Naive thymus-derived CD8-positive, alpha-beta T cell (primary cell): ENCODE data around the gene GPR107. TPM values are rescaled to one million over a fixed set of nuclear protein-coding genes. Genes with fewer than 3 reads are reported as not detected.
"Not testable (repeated sequence)": the region's sequence is repeated elsewhere in the genome, so short reads cannot be mapped to it uniquely, and the experiment has no call there.

Experiments used
- ATAC-seq, 2 donors: fragments of 150-1000 bp; cut with Tn5 transposase in 1 of 2; sonication (Bioruptor Pico), chemical (Tn5 transposase) in 1 of 2; 1 replicate in 1 of 2; 2 replicates in 1 of 2; pipeline ENCODE4 v1.10.0; 2021; ENCODE audit warnings: mild to moderate bottlenecking in 2 of 2, moderate library complexity in 2 of 2
- POLR2A ChIA-PET: fragments of 350-600 bp; sonication (Branson Sonifier 250); formaldehyde crosslinking; loops from one replicate; lab custom pipeline; 2021; ENCODE audit warnings: antibody characterized with exemption; lab: Charles Lee
- DNase-seq, 10 donors: peaks; one replicate each; pipeline versions ENCODE4 v3.0.0 to v3.0.0-alpha.2; 2020 to 2022
- H3K27ac Mint-ChIP-seq, 10 donors: one replicate each; pipeline ENCODE4 v1.8.0; 2020 to 2022; ENCODE audit warnings: mild to moderate bottlenecking in 10 of 10, mixed read lengths in 10 of 10, moderate library complexity in 4 of 10, inconsistent platforms in 1 of 10
- H3K27me3 Mint-ChIP-seq, 5 donors: one replicate each; pipeline ENCODE4 v1.8.0; 2021 to 2022; ENCODE audit warnings: mixed read lengths in 5 of 5
- H3K36me3 Mint-ChIP-seq, 3 donors: one replicate each; pipeline ENCODE4 v1.8.0; 2020 to 2022; ENCODE audit warnings: mixed read lengths in 3 of 3, mild to moderate bottlenecking in 2 of 3, inconsistent platforms in 1 of 3
- H3K4me1 Mint-ChIP-seq, 4 donors: one replicate each; pipeline ENCODE4 v1.8.0; 2021 to 2022; ENCODE audit warnings: mixed read lengths in 4 of 4
- H3K4me3 Mint-ChIP-seq, 10 donors: one replicate each; pipeline ENCODE4 v1.8.0; 2020 to 2022; ENCODE audit warnings: mild to moderate bottlenecking in 10 of 10, mixed read lengths in 10 of 10, moderate library complexity in 6 of 10, inconsistent platforms in 1 of 10
- H3K9me3 Mint-ChIP-seq, 9 donors: one replicate each; pipeline ENCODE4 v1.8.0; 2020 to 2022; ENCODE audit warnings: mixed read lengths in 9 of 9, mild to moderate bottlenecking in 3 of 9, inconsistent platforms in 1 of 9, moderate library complexity in 1 of 9
- polyA plus RNA-seq, 3 donors: library from polyadenylated mRNA; unstranded; fragments of 300-500 nt; fragmentation: Illumina TruSeq; gene quantifications; one replicate each; pipeline ENCODE4 v1.2.3, GENCODE V29; 2021
- total RNA-seq, 8 experiments: library from RNA in 2 of 8; stranded (reverse) in 2 of 8; gene quantifications; one replicate each; pipeline ENCODE4 v1.2.3 and lab custom pipeline; 2021 to 2026

The GPR107 gene
- total and polyA plus RNA-seq, 5 experiments from 2014 or later, result 1.4 to 25.3 (median 3.2) TPM

DNA sequence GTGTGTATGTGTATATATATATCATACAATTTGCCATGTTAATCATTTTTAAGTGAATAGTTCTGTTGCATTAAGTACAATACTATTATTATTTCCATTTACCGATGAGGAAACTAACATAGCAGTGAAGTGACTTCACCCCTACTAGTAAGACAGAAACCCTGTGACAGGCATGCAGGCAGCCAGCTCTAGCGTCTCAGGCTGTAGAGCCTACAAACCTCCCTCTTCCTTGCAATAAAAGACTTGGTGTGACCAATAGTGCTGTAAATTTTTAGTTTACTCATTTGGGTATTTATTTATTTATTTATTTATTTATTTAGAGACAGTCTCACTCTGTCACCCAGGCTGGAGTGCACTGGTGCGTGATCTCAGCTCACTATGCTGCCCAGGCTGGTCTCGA, 35.4 kb upstream of the GPR107 start:
- Mint-ChIP-seq H3K4me3 (no peak overlapping the region), H3K27me3 (no peaks in the 10 kb centered on the region), H3K36me3 (peaks cover 0 to 44% (median 14%) of the 10 kb centered on the region in 3 donors), H3K4me1 (peaks cover 21 to 77% (median 60%) of the 10 kb centered on the region in 4 donors), H3K27ac (peak overlapping the region in 9 of 10 donors; percentile 14 to 86 (median 46)), H3K9me3 (peaks cover 0 to 7% (median 0%) of the 10 kb centered on the region in 9 donors)
- ATAC-seq, result no peak
- POLR2A ChIA-PET, result interaction anchor here (0.6 to 1.1 kb wide), 2 partner anchors 18 to 124 kb away, joined by 3 to 5 read pairs; no protein-coding TSS in a partner anchor
- DNase-seq, result no peak

DNA sequence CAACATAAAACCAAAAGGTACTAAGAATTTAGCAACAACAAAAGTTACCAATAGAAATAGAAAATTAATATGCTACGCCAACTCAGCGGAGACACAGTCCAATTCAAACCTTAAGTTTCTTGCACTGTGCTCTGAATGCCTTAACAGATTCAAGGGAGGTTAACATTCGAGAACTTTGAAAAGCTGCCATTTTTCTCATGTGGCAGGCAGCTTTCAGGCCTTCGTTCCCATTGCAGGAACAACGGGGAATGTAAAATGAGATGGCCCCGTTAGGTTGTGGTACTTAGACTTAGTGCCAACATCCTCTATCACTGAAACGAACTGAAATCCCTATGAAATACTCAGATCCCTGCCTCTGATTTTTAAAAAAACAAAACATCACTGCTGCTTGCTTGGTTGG, 33.1 kb upstream of the GPR107 start:
- Mint-ChIP-seq H3K4me3 (peak overlapping the region in 5 of 10 donors; percentile 2 to 33 (median 14)), H3K27ac (peak overlapping the region; percentile 45 to 85 (median 64)), H3K4me1 (peaks cover 30 to 84% (median 74%) of the 10 kb centered on the region in 4 donors), H3K36me3 (peaks cover 0 to 41% (median 14%) of the 10 kb centered on the region in 3 donors), H3K9me3 (peaks cover 0 to 7% (median 0%) of the 10 kb centered on the region in 9 donors), H3K27me3 (no peaks in the 10 kb centered on the region)
- ATAC-seq (no peak), DNase-seq (no peak)
- POLR2A ChIA-PET, result no interaction called here

DNA sequence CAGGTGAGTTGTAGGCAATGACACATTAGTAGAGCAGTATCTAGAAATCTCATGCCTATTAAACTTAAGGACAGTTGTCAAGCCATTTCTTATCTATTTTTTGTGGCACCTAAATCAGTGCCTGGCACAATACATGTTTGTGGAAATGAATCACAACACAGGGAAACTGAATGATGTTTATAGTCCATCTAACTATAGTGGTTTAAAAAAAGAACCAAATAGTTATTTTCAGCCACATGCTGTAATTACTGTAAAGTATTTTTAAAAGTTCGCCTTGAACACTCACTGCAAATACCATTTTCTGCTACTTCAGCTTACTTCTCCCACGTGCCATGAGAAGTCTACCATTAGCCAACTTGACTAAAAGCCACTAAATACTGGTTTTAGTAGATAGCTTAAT, 32.6 kb upstream of the GPR107 start:
- peaks cover 0 to 7% (median 0%) of the 10 kb centered on the region in 9 donors for H3K9me3 Mint-ChIP-seq
- peaks cover 30 to 89% (median 78%) of the 10 kb centered on the region in 4 donors for H3K4me1 Mint-ChIP-seq
- POLR2A ChIA-PET, result interaction anchor here (0.6 to 1.0 kb wide), 2 partner anchors 10 to 94 kb away, joined by 3 to 4 read pairs; no protein-coding TSS in a partner anchor
- peak overlapping the region; percentile 45 to 85 (median 68) for H3K27ac Mint-ChIP-seq
- no peak for ATAC-seq
- no peak for DNase-seq
- H3K36me3 Mint-ChIP-seq, result peaks cover 0 to 41% (median 13%) of the 10 kb centered on the region in 3 donors
- H3K27me3 Mint-ChIP-seq, result no peaks in the 10 kb centered on the region
- H3K4me3 Mint-ChIP-seq, result peak overlapping the region in 2 of 10 donors; percentile 24

DNA sequence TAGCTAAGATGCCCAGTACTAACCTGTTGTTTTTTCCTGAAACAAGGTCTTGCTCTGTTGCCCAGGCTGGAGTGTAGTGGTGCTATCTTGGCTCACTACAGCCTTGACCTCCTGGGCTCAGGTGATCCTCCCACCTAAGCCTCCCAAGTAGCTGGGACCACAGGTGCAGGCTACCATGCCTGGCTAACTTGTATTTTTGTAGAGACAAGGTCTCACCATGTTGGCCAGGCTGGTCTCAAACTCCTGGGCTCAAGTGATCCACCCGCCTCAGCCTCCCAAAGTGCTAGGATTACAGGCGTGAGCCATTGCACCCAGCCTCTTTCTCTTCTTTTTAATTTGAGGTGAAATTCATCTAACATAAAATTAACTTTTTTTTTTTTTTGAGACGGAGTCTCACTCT, 31.9 kb upstream of the GPR107 start:
- H3K4me1 Mint-ChIP-seq, result peaks cover 32 to 89% (median 80%) of the 10 kb centered on the region in 4 donors
- H3K27me3 Mint-ChIP-seq, ATAC-seq, DNase-seq, H3K9me3 Mint-ChIP-seq: not testable (repeated sequence)
- H3K27ac Mint-ChIP-seq, result peak overlapping the region in 9 of 10 donors; percentile 4 to 85 (median 69)
- peak overlapping the region in 4 of 10 donors; percentile 4 to 25 (median 21) for H3K4me3 Mint-ChIP-seq
- POLR2A ChIA-PET, result interaction anchor here (0.5 to 1.0 kb wide), 4 partner anchors 11 to 104 kb away, joined by 3 to 4 read pairs (median 3); no protein-coding TSS in a partner anchor
- peaks cover 0 to 33% (median 5%) of the 10 kb centered on the region in 3 donors for H3K36me3 Mint-ChIP-seq

DNA sequence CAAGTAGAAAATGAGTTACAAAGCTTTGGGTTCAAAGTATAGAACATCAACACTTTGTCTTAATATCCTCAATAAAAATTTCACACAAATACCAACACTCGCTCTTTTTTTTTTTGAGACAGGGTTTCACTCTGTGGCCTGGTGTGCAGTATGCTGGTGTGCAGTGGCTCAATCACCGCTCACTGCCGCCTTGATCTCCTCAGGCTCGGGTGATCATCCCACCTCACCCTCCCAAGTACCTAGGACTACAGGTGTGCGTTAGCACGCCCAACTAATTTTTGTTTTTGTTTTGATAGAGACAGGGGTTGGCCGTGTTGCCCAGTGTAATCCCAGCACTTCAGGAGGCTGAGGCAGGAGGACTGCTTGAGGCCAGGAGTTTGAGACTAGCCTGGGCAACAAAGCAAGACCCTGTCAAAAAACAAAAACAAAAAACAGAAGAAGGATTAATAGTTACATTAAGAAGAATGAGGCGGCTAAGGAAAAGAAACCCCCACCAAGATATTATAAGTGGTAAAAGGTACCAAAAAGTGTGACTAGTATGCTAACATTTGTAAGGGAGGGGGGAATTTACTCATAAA, 31.1 kb upstream of the GPR107 start:
- peaks cover 0 to 30% (median 6%) of the 10 kb centered on the region in 3 donors for H3K36me3 Mint-ChIP-seq
- POLR2A ChIA-PET, result interaction anchor here (0.5 to 1.2 kb wide), 2 partner anchors 31 to 103 kb away, joined by 3 read pairs; no protein-coding TSS in a partner anchor
- DNase-seq (no peak), ATAC-seq (peak in 1 of 2 donors; percentile 20)
- H3K27me3 Mint-ChIP-seq, result no peaks in the 10 kb centered on the region
- H3K27ac Mint-ChIP-seq, result peak overlapping the region; percentile 53 to 86 (median 82)
- peaks cover 32 to 91% (median 80%) of the 10 kb centered on the region in 4 donors for H3K4me1 Mint-ChIP-seq
- peaks cover 0 to 2% (median 0%) of the 10 kb centered on the region in 9 donors for H3K9me3 Mint-ChIP-seq
- peak overlapping the region in 9 of 10 donors; percentile 24 to 65 (median 37) for H3K4me3 Mint-ChIP-seq

DNA sequence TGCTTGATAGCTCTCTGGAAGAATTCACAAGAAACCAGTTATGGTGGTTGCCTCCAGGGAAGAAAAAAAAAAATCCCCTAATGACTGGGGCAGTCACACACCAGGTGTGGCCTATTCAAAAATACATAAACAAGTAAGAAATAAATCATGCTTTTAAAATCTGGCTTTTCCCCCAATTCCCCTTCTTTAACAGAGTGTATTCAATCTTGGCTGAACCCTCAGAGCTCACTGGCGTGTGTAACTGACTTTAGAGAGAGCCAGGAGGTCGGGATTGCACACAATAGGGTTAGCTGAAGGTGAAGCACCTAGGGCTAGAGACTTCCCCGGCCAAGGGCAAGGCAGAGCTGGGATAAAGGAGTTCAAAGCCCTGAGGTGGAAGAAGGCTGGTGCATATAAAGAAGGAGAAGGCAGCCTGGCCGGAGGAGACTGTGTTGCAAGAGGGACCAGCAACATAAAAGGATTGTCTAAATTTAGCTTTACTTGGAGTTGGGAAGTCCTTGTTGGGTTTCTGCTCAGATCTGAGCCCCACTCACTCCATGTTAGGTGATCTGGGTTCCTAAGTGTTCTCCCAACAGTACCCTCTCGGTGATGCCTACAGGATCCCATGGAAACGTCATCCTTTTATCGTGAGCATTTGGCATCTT, 30.4 kb upstream of the GPR107 start:
- H3K9me3 Mint-ChIP-seq, result peaks cover 0 to 2% (median 0%) of the 10 kb centered on the region in 9 donors
- H3K4me3 Mint-ChIP-seq, result peak overlapping the region in 8 of 10 donors; percentile 20 to 56 (median 43)
- H3K4me1 Mint-ChIP-seq, result peaks cover 36 to 94% (median 84%) of the 10 kb centered on the region in 4 donors
- H3K36me3 Mint-ChIP-seq, result peaks cover 0 to 33% (median 11%) of the 10 kb centered on the region in 3 donors
- peak; percentile 46 to 62 for ATAC-seq
- DNase-seq, result no peak
- H3K27me3 Mint-ChIP-seq, result no peaks in the 10 kb centered on the region
- POLR2A ChIA-PET, result interaction anchor here (0.5 to 1.2 kb wide), 3 partner anchors 8 to 43 kb away, joined by 3 to 5 read pairs (median 3); no protein-coding TSS in a partner anchor
- H3K27ac Mint-ChIP-seq, result peak overlapping the region in 9 of 10 donors; percentile 74 to 93 (median 82)

DNA sequence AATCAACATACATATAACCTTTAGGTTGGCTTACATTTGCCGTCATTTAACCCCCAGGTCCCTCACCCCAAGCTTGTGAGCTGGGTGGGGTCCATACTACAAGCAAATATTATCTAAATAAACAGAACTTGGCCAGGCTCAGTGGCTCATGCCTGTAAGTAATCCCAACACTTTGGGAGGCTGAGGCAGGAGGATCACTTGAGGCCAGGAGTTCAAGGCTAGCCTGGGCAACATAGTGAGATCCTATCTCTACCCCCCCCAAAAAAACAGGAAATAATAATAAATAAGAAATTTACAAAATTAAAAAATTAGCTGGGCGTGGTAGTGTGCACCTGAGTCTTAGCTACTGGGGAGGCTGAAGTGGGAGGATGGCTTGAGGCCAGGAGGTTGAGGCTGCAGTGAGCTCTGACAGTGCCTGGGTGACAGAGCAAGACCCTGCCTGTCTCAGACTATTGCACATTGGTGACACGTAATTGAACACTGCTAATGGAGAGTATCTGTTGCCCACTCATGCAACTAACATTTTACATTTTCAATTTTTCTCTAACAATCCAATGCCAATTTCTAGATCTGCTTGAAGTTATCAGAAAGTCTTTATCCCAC, 29.6 kb upstream of the GPR107 start:
- H3K27me3 Mint-ChIP-seq, result no peaks in the 10 kb centered on the region
- no peak for DNase-seq
- peaks cover 0 to 32% (median 13%) of the 10 kb centered on the region in 3 donors for H3K36me3 Mint-ChIP-seq
- peak overlapping the region; percentile 44 to 93 (median 82) for H3K27ac Mint-ChIP-seq
- POLR2A ChIA-PET, result interaction anchor here (0.6 to 1.2 kb wide), 3 partner anchors 24 to 43 kb away, joined by 3 to 5 read pairs (median 3); no protein-coding TSS in a partner anchor
- peaks cover 43 to 98% (median 89%) of the 10 kb centered on the region in 4 donors for H3K4me1 Mint-ChIP-seq
- no peak for ATAC-seq
- peaks cover 0 to 2% (median 0%) of the 10 kb centered on the region in 9 donors for H3K9me3 Mint-ChIP-seq
- H3K4me3 Mint-ChIP-seq, result peak overlapping the region in 8 of 10 donors; percentile 7 to 56 (median 29)

DNA sequence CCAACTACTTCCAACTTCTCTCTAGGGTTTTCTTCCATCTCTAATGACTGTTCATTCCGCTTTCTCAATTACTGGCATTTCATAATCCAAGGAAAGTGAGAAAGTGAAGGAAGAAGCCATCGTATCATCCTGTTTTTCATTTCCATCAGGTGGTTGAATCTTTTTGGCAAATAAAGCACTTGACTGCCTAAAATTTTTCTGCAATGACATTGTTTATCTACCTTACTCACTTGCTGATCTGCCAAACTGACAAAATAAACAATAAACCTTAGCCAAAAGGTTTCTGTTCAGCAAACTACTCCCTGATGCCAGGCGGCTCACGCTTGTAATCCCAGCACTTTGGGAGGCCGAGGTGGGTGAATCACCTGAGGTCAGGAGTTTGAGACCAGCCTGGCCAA, 29.1 kb upstream of the GPR107 start:
- Mint-ChIP-seq H3K4me1 (peaks cover 46 to 99% (median 90%) of the 10 kb centered on the region in 4 donors), H3K27ac (peak overlapping the region in 8 of 10 donors; percentile 54 to 85 (median 76)), H3K4me3 (peak overlapping the region in 5 of 10 donors; percentile 10 to 24 (median 15)), H3K9me3 (peaks cover 0 to 2% (median 0%) of the 10 kb centered on the region in 9 donors), H3K36me3 (peaks cover 0 to 28% (median 13%) of the 10 kb centered on the region in 3 donors), H3K27me3 (no peaks in the 10 kb centered on the region)
- DNase-seq, result no peak
- POLR2A ChIA-PET, result interaction anchor here (0.9 kb wide), 1 partner anchor 23 kb away, joined by 5 read pairs; no protein-coding TSS in a partner anchor
- ATAC-seq, result no peak

DNA sequence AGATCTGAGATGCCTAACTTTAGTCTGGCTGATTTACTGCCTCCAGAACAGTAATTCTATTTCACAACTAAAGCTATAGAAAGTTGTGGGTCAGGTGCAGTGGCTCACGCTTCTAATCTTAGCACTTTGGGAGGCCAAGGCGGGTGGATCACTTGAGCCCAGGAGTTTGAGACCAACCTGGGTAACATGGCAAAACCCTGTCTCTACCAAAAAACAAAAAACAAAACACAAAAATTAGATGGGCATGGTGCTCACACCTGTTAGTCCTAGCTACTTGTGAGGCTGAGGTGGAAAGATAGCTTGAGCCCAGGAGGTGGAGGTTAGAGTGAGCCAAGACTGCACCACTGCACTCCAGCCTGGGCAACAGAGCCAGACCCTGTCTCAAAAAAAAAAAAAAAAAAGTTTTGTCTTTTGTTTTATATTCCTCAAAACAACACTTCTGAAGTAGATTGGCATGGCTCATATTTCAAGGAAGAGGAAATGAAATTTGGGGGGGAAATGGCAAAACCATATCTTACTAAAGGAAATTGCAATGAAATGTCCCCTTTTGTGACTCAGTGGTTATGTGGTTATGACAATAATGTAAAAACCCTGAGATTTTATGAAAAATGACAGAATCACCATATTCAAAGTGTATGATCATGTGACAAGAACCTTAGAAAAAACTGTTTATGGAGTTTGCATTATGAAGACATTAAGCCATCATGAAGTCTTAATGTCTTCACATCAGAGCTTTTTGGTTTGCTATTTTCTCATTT, 26.9 kb upstream of the GPR107 start:
- POLR2A ChIA-PET, result interaction anchor here (0.7 to 1.2 kb wide), 2 partner anchors 9 to 43 kb away, joined by 3 to 5 read pairs; no protein-coding TSS in a partner anchor
- H3K4me3 Mint-ChIP-seq, result peak overlapping the region in 9 of 10 donors; percentile 28 to 65 (median 46)
- peak in 1 of 2 donors; percentile 6 for ATAC-seq
- H3K27ac Mint-ChIP-seq, result peak overlapping the region; percentile 22 to 86 (median 78)
- no peak for DNase-seq
- peaks cover 0 to 20% (median 10%) of the 10 kb centered on the region in 3 donors for H3K36me3 Mint-ChIP-seq
- H3K9me3 Mint-ChIP-seq, result peaks cover 0 to 2% (median 0%) of the 10 kb centered on the region in 9 donors
- H3K4me1 Mint-ChIP-seq, result peaks cover 52 to 100% (median 94%) of the 10 kb centered on the region in 4 donors
- H3K27me3 Mint-ChIP-seq, result no peaks in the 10 kb centered on the region

DNA sequence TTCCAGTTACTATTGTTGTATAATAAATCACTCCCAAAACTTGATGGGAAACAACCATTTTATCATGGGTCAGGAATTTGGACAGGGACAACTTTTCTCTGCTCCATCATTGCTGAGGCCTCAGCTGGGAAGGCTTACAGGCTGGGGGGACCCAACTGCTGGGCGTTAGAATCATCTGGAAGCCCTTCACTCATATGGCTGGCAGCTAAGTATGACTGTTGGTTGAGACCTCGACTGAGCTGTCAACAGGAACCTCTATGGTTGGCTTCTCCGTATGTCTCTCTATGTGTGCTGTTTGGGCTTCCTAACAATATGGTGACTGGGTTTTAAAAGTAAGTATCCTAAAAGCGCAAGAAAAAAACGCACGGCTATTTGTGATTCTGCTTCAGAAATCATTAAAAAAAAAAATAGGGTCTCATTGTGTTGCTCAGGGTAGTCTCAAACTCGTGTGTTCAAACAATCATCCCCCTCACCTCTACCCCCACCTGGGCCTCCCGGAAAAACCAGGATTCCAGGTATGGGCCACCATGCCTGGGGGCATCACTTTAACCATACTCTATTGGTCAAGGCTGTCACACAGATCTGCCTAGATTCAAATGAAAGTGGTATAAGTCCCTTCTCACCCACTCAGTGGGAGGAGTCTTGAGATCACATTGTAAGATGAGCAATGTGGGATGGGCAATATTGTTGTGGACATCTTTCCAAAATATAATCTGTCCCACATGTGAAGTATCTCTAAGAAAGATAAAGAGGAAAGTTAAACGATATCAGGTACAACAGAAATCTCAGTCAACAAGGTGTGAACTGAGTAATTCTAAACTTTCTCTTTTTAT, 26.0 kb upstream of the GPR107 start:
- POLR2A ChIA-PET, result interaction anchor here (0.6 to 1.9 kb wide), 6 partner anchors 8 to 531 kb away, joined by 3 to 14 read pairs (median 6); no protein-coding TSS in a partner anchor
- no peak for DNase-seq
- Mint-ChIP-seq H3K27me3 (no peaks in the 10 kb centered on the region), H3K4me3 (peak overlapping the region in 7 of 10 donors; percentile 21 to 70 (median 58)), H3K36me3 (peaks cover 0 to 15% (median 10%) of the 10 kb centered on the region in 3 donors), H3K9me3 (peaks cover 0 to 2% (median 0%) of the 10 kb centered on the region in 9 donors), H3K27ac (peak overlapping the region; percentile 61 to 93 (median 82)), H3K4me1 (peaks cover 51 to 100% (median 97%) of the 10 kb centered on the region in 4 donors)
- ATAC-seq, result no peak
